AML-193 (cell line): ENCODE data around the gene UTS2.

ENCODE experiments used
- DNase-seq, 2 experiments: peaks; one replicate each; lab custom pipeline; 2025; lab: John Stamatoyannopoulos, UW

The UTS2 gene

DNA sequence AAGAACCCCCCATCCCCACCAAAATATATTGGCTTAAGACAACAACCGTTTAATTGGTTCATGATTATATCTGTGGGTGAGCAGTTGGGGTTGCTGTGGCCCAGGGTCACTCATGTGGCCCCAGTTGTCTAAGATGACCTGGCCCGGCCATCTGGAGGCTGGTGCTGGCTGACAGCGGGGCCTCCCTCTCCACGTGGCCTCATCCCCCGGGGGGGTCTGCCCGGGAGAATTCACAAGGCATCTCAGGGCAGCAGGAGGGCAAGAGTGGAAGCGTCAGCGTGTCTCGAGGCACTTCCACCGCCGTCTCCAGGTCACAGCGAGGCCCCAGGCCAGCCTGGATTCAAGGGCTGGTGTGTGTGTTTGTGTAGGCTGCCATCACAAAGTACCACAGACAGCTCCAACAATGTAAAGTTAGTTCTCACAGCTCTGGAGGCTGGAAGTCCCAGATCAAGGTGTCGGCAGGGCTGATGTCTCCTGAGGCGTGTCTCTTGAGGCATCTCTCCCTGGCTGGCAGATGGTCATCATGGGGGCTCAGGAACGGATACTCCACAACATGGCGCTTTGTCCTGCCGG is 11.0 kb upstream of the UTS2 start:
- no peak for DNase-seq

- DNase-seq: no peak
Observed at GRCh38 chr1:7862211-7863060, 9.6 kb upstream of the UTS2 start.

DNA sequence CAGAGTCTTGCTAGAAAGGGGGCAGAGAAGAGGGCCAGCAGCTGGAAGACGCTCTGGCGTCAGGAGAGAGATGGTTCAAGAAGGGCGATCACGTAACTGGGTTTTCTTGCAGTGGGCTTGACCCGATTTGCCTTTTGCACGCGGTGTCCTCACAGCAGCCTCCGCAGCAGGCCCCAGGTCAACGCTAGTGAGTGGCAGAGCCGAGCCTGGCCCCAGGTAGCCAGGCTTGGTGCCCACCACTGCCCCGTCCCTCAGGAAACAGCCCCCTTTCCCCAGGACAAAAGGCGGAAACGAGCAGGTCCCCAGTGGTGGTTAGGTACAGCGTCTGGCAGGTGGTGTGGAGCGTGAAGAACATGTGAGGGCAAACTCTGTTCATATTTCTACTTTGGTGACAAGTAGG is 8.6 kb upstream of the UTS2 start:
- DNase-seq: no peak

DNA sequence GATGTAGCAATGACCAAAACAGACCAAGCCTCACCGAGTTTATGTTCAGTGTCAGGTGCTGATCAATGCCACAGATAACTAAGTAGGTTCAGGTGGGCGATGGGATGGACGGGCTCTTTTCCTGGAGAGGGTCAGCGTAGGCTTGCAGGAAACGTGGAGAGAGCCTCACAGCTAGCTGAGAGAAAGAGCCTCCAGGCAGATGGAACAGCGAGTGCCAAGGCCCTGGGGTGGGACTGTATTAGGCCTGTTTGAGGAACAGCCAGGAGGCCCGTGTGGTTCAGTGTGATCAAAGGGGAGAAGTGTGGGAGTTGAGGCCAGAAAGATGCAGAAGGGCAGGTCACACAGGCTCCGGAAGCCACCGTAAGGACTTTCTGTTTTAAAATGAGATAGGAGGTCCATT is 7.3 kb upstream of the UTS2 start:
- no peak for DNase-seq

GRCh38 chr1:7859406-7859805 is 6.5 kb upstream of the UTS2 start:
- no peak for DNase-seq

DNA sequence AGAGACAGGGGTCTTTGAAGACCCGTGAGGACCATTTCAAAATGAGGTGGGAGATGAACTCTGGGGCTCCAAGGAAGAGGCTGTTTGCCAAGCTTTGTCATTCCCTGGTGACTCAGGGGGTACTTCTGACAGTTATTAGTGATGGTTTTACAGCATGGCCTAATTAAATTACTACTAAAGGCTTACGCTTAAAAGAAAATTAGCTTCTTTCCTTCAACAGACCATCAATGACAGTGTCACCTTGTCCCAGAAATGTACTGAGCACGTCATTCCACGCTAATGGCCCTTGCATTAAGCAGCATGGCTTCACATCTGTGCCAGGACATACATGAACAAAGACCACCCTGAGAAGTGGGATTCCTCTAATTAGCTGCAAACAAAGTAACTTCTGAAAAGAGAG is 5.1 kb upstream of the UTS2 start:
- no peak for DNase-seq

- no peak for DNase-seq
Observed at GRCh38 chr1:7857000-7857399, 4.1 kb upstream of the UTS2 start.

- no peak for DNase-seq
Observed at GRCh38 chr1:7856345-7856744, 3.5 kb upstream of the UTS2 start.

GRCh38 chr1:7853684-7854026 is 790 bp upstream of the UTS2 start:
- DNase-seq: no peak

DNA sequence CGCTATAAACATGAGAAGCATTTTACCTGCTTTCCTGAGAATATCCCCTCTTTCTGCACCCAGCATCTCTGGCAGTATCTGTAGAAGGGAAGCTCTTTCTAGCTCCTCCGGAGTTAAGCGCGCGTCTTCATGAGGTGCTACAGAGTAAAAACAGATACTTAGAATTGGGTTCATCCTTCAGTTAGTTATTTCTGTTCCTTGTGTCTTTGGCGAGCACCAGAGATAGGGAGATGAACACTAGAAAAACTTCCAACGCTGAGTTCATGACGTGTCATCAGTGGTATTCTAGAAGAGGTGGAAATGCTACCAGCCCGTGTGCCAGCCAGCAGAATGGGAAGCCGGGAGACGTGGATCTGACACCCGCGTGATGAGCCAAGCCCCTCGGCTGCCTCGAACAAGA is 2.1 kb downstream of the UTS2 start:
- DNase-seq: no peak

DNA sequence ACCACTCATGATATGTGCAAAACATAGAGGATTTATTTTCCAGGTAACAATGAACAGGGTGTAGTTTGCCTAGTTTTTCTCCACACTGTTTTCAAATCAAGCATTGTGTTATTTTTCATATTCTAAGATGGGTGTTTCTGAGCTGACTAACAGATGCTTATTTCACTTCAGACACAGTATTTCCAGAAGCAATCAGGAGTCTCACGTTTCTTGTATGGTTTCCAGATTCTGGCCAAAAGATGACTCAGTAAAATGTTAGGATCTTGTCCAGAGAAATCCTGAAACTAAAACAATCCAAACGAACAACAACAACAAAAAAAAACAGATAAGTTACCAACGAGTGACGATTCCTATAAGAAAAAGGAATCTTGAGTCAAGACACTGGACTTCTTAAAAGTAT is 5.3 kb downstream of the UTS2 start:
- no peak for DNase-seq

- DNase-seq: no peak
Observed at GRCh38 chr1:7846656-7847055, 6.2 kb downstream of the UTS2 start.

DNA sequence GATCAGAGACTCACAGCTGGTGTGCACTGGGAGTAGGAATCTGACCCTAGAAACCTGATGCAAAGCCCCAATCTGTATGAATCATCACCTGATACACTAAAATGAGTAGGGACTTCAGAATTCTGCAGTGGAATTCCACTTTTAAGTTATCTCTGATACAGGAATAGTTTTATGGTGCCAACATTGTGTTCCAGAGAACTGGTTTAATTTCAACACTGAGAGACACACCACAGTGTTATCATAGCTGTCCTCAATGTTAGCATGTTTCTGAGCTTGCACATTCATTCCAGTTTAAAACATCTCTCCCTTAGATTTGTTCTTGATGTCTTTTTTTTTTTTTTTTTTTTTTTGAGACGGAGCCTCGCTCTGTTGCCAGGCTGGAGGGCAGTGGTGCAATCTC is 7.1 kb downstream of the UTS2 start:
- DNase-seq: no peak

GRCh38 chr1:7842517-7842916 is 10.3 kb downstream of the UTS2 start:
- DNase-seq: no peak

- no peak for DNase-seq
Observed at GRCh38 chr1:7839526-7839925, 13.3 kb downstream of the UTS2 start.

DNA sequence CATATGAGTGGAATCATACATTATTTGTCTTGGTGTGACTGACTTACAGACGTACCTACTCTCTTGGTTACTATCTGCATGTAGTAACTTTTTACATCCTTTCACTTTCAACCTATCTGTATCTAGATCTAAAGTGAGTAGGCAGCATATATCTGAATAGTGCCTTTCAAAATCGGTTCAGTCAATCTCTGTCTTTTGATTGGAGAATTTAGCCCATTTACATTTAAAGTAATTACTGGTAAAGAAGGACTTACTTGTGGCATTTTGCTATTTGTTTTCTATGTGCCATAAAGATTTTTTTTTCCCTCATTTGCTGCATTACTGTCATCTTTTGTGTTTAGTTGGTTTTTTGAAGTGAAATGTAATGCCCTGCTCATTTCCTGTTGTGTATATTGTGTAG is 14.2 kb downstream of the UTS2 start:
- no peak for DNase-seq

DNA sequence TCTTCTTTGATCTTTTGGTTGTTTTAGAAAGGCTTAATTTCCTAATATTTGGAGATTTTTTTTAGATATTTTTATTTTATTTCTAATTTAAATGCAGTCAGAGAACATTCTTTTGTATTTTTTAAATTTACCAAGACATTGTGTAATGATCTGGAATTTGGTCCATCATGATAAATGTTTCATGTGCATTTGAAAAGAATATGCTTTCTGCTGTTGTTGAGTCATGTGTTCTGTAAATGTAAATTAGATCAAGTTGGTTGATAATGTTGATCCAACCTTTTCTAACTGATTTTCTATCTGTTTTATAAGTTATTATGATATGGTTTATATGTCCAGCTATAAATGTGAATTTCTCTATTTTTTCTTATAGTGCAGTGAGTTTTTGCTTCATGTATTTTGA is 19.8 kb downstream of the UTS2 start:
- DNase-seq: no peak

- peak; percentile 72 to 79 for DNase-seq
Observed at GRCh38 chr1:7831458-7831857, 21.4 kb downstream of the UTS2 start.

- DNase-seq: peak; percentile 40 to 56
Observed at GRCh38 chr1:7827126-7827955, 25.5 kb downstream of the UTS2 start.

GRCh38 chr1:7826363-7826762 is 26.5 kb downstream of the UTS2 start:
- DNase-seq: no peak

- no peak for DNase-seq
Observed at GRCh38 chr1:7824701-7825100, 28.2 kb downstream of the UTS2 start.

- DNase-seq: no peak
Observed at GRCh38 chr1:7821282-7821681, 31.6 kb downstream of the UTS2 start.
